Activated CD8-positive, alpha-beta memory T cell treated with anti-CD3 and anti-CD28 coated beads, Interleukin-2, amount 50 U/mL, for 48 hours (primary cell): ENCODE data around the gene CPZ.
"Not testable (repeated sequence)": the region's sequence is repeated elsewhere in the genome, so short reads cannot be mapped to it uniquely, and the experiment has no call there.

Experiments used
- DNase-seq: peaks from one replicate; pipeline ENCODE4 v3.0.0-alpha.2; 2020

The CPZ gene

DNA sequence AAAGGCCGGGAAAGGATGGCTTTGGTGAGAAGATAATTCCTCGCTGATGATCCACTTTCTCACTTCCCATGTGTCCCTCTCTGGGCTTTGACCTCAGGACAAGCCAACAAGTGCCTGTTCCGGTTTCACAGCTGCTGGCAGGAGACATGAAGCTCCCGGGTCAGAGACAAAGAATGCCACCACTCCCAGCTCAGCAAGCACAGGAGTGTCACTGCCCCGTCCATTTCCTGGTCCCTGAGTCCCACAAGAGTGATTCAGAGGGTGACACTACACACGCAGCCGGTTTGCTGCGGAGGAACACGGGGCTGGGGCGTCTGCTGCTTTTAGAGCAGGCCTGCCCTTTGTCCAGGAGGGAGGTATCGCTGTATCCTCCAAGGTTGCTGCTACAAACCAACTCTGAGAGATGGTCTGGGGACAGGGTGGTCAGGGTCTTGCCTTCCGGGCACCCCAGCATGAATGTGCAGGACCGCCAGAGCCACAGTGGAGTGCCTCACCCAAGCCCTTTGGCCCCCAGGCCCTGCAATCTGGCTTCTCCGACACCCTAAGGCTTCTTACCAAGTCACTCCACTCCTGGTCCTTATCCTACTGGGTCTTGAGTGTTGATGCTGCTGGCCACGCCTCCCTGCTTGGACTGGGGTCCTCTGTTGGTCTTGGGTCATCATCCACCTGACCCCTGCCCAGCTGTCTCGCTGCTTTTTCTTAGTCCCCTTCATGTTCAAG is 49.5 kb downstream of the CPZ start:
- no peak for DNase-seq

DNA sequence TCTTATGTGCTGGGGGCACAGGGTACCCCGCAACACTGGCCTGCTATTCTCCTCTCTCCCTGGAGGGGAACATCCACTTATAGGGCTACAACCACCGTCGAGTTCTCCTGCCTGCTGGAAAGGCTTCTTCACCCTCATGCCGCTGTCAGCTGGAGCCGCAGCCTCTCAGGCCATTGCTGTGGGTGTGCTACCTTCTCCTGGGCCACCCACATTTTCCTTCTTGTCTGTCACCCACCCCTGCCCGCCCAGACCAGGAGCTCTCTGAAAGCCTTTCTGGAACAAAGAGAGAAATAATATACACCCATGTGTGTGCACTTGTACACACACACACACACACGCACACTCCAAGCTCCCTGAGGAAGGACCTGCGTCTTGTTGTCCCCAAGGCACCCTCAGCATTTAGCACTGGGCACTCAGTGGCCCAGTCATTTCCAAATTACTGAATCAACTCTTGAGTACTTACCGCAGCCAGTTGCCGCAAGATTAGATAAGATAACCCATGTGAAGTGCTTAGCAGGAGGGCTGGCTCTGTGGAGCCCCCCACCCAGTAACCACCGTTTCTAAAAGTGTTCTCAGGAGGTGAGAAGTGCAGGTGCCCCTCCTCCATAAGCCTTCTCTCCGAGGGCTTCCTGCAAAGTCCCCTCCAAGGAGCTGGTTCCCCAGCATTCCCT is 50.2 kb downstream of the CPZ start:
- no peak for DNase-seq

DNA sequence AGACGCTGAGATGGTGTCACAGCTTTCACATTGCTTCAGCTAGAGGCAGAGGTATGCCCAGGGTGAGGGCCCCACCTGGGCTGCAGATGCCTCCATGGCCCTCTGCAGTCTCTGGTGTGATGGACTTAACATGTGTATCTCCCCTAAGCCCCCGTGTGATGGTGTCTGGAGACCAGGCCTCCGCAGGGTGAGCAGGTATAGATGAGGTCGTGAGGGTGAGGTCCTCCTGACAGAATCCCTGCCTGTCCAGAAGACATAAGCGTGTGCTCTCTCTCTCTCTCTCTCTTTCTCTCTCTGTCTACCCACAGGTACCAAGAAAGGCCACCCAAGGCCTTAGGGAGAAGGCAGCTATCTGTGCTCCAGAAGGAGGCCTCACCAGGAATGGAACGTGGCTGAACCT is 50.9 kb downstream of the CPZ start:
- DNase-seq = peak; percentile 7

DNA sequence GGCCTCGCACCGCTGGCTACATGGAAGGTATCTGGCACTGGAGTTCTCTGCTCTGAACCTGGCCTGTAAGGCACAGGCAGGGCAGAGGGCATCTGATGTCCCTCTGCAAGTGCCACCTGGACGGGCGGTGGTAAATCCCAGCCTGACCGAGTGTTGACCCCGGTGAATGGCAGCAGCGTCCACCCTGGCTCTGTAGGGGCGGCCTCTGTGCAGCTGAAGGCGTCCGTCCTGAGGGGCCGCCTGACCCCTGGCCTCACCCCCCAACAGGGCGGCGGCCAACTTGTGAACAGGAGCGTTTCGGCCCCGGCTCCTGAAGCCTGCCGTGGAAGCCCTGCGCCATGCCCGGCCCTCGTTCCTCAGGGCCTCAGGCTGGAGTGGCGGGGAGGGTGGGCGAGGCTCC is 51.4 kb downstream of the CPZ start:
- DNase-seq = no peak

DNA sequence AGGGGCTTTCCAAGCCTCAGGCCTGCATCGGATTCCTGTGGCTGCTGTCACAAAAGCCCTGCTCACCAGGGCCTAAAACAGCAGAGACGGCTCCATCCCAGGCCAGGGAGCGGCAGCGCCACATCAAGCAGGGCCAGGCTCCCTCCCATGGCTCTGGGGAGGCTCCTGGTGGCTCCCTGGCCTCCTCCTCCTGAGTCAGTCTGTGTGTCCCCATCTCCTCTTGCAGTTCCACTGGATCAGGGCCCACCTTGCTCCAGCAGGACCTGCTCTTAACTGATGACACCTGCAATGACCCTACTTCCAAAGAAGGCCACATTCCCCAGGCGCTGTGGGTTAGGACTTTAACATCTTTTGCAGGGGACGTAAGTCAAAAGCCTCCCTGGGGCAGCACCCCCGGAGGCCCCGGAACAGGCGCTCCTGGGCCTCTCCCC is 51.9 kb downstream of the CPZ start:
- DNase-seq = no peak

DNA sequence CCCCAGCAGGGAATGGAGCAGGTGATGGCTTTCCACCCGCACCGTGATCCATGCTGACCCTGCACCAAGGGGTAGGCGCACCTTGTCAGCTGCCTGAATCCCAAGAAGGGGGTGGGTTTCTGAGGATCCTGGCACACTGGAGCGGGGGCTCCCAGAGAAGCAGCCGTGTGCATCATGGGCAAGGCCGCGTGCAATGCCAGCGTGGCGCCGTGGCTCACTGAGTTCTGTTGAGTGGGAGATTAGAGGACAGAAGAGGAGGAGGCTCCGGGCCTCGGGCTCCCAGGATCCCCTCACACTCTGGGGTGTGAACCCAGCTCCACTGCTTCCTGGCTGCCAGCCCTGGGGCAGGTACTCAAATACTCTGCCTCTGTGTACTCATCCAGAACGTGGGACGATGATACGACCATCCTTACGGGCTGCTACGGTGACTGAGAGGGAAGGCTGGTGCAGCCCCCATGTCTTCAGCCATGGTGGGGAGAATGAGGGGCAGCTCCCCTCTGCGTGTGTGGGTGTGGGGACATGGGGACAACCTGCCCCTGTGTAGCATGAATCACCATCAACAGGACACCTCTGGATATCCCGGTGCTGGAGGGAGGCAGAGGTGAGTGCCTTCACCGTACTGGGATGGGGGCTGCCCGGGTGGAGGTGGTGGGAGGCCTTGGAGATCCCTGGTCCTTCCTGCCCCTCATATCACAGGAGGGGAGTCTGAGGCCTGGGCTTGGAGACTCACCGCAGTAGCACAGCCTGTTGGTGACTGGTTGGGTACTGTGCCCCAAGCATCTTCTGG is 52.6 kb downstream of the CPZ start:
- DNase-seq = no peak

DNA sequence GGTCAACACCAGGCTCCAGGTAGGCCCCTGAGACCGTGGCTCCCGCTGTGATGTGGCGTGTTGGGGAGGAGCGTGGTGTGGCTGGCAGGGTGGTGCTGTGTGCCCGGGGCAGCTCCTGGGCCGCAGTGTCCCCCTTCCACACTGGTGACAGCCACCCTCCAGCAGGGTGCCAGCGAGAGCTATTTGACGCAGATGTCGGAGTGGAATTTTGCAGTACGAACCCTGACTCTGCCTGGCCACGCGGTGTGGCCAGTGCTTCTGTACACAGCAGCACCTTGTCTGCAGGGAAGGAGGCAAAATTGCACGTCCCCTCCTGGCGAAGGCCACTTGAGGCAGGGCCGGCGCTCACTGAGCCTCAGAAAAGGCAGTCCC is 53.2 kb downstream of the CPZ start:
- no peak for DNase-seq

DNA sequence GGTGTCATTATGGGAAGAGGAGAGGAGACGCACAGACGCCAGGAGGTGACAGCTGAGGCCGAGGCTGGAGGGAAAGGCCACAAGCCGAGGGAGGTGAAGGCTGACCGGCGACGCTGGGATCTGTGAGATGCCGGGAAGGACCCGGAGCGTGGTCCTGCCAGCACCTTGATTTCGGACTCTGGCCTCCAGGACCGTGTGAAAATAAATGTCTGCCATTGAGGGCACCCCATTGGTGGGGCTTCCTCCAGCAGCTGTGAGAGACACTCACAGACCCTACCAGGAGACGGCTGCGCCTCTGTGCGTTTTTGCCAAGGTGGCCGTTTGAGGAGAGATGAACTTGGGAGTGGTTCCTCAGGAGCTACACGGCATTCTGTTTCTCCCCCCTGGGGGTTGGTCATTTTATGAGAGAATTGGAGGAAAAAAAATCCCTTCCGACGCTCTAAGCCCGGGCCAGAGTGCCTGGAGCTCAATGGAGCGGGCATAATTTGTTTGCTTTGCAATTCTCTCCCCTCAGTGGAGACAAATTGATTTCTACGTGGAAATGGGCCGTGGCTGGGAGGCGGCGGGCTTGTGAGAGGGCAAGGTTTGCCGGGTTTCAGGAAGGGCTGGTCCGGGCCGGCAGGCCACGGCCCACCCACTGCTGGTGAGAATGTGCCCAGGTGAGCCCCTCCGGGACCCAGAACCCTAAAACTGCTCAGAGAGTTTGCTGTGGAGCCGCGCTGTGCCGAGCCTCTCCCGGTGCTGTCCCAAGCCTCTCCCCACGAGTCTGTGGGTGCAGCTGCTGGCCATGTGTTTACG is 53.9 kb downstream of the CPZ start:
- DNase-seq = no peak

DNA sequence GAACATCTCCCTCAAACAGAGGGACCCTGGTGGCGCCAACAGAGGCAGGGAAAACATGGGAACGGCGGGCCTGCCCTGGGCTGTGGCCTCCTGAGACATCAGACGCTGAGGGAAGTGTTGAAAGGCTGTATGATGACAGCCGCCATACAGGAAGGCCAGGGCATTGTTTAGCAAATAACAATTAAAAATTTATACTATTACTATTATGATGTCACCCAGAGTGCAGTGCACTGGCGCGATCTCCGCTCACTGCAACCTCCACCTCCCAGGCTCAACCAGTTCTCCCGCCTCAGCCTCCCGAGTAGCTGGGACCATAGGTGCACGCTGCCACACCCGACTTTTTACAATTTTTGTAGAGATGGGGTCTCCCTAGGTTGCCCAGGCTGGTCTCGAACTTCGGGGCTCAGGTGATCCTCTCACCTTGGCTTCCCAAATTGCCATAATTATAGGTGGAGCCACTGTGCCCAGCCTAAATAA is 54.6 kb downstream of the CPZ start:
- DNase-seq = no peak

DNA sequence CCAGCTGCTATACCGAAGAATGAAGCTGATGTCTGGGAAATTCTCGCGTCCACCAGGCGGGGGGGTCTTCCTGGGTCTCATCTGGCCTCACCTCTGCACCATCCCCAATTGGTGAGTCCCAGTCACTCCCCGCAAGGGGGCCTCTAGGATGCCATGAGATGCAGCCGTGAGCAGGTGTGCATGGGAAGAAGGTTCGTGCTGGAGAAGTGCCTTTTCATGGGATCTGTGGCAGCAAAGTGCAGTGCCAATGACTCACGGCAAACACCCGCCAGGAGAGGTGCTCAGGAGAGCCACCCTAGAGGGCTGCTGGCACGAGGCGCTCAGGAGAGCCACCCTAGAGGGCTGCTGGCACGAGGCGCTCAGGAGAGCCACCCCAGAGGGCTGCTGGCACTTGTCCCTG is 55.1 kb downstream of the CPZ start:
- no peak for DNase-seq

DNA sequence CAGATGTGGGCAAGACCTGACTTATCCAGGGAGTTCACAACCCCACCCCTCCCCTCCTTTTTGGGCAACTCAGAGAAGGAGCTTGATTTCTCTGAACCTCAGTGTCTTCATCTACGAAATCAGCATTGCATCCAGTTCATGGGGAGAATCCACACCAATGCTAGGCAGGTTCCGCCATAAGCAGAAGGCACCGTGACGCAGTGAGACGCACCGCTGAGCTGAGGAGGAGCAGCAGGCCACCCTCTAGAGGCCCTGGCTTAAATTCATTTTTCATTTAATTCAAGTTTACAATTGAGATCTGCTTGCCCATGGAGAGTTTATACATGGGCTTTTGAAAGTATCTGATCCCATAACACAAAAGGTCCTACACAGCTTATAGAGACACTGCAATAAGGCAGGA is 55.7 kb downstream of the CPZ start:
- DNase-seq = no peak

DNA sequence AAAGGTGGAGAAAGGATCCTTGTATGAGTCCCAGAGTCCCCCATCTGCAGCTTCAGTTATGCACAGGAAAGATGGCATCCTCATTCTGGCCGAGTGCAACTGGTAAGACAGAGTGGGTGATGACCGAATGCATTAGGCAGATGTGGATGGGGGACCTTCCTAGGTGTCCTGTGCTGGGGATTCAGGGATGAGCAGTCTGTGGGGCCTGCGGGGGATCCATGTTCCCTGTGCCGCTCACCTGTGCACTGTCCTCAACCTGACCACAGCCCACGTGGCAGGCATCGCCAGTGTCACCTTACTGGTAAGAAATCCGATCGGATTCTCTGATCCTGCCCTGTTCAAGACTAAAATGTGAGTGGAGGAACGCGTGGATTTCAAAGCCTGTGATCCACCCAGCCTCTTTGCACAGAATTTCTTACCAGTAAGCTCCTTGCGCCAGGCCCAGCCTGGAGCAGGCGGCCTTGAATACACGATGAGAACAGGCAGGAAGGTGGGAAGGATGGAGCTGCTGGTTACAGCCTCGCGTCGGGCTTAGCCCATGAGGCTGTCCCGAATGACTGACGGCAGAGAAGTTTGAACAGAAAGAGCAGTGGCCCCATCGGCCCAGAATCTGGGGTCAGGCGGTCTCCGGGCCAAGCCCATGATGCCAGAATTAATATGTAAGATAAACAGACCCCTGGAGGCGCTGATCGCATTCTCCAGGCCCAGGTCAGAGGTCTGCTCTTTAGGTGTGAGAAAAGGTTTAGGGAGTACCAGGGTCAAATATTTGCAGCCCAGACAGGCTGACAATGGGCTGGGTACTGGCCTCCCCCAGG is 56.5 kb downstream of the CPZ start:
- DNase-seq = no peak

DNA sequence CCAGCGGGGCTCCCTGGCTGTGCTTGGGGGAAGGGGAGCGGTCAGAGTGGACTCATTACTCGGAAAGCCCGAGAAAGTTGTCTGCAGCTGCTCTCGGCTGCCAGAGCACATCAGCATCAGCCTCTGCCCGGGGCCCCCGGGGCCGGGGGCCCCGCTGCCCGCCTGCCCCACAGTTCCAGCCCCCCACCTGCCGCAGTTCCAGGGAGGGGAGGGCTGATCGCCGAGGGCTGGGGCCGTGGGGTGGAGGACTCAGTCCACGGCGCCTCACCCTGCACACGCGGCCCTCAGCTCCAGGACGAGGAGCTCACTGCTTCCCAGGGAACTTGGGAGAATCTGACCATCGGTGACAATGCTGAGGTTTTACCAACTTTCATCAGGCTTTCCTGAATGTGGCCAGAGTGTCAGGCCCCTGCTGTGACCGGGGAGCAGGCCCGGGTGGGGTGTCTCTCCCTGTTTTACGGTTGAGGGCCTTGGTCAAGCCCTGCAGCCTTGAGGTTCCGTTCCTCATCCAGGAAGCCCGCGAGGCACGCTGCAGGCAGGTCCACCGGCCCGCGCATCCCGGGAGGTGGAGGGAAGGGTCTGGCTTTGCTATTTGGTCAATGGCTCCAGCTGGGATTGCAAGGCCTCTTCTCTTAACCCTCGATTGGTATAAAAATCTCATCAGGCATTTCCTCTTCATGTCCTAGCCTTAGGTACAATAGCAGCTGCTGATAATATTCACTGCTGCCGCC is 57.2 kb downstream of the CPZ start:
- no peak for DNase-seq

DNA sequence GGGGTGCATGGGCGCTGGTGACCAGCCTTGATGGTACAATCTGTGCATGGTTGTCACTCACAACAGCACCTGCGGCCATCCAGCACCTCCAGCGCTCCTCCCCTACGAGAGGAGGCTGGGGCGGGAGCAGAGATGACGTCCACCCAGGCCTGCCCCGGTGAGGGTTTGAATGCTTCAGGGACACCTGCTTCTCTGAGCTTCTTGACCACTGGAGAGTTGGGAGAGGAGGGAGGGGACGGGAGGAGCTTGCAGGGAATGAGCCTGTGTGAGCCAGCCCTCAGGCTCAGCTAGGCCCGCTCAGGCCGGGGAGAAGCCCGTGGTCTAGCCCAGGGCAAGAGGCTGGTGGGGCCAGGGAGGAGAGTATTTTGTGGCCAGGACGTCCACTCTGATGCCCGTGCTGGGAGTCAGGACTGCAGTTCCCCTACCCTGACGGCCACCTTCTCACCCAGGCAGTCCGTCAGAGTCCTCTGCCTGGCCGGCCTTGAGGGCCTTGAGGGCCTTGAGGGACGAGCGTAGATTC is 59.2 kb downstream of the CPZ start:
- DNase-seq = no peak

DNA sequence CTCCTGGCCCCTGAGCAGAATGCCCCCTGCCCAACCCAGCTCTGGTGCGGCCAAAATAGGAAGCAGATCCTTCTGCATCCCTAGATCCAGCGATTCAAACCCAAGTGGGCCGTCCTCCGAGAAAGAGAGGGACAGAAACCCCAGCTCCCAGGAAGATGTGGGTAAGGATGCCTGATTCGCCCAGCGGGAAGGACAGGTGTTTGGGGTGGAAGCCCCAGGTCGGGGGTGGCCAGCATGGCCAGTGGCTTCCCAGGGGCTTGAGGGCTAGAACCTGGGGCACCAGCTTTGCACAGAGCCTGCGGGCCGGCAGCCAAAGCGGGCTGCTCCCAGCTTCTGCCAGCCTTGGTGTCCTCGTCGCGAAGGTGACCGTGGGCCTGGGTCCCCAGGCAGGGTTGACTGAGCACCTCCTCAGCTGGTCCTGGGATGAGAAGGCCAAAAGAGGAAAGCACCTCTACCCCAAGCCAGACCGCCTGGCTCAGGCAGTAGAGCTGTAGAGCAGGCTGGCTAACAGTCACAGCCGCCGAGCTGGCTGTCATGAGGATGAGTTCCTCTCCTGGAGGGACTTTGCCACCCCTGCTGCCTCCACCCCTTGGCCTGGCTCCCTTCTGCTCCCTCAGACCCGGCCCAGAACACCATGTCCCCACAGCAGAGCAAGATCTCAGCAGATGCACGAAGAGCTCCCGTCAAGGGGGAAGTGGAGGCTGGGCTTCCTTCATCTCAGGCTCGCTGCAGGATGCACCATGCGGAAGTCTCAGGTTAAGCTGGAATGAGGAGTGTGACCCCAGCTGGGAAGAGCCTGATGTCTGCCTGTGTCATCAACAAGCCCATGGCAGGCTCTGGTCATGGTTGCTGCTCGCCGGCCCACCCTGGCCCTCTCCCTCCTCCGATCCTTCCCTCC is 59.9 kb downstream of the CPZ start:
- DNase-seq = no peak

DNA sequence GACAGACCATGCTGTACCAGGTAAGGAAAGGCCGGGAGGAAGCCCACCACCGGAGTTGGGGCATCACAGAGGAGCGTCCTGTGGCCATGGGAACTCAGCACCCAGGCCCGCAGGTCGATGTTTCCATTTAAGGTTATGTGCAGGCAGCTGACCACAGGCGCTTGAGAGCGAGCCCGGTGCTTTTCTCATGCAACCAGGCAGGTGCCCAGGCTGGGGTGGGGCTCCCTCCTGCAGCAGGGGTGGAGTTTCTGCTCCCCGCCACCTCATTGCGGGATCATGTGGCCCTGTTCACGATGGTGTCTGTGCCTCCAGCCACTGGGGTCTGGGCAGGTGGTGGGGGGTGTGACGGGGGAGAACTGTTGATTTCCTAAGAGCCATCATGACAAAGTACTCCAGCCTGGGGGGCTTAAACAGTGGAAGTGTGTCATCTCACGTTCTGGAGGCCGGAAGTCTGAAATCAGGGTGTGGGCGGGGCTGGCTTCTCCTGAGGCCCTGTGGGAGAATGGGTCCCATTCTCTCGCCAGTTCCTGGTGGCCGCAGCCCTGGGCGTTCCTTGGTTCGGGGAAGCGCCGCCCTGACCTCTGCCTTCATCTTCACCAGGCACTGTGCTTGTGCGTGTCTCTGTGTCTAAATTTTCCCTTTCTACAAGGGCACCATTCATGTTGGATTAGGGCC is 60.9 kb downstream of the CPZ start:
- no peak for DNase-seq

DNA sequence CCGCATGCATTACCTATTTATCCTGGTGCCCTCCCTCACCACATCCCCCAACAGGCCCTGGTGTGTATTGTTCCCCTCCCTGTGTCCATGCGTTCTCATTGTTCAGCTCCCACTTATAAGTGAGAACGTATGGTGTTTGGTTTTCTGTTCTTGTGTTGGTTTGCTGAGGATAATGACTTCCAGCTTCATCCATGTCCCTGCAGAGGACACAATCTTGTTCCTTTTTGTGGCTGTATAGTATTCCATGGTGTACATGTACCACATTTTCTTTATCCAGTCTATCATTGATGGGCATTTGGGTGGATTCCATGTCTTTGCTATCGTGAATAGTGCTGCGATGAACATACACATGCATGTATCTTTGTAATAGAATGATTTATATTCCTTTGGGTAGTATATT is 61.6 kb downstream of the CPZ start:
- DNase-seq = not testable (repeated sequence)

DNA sequence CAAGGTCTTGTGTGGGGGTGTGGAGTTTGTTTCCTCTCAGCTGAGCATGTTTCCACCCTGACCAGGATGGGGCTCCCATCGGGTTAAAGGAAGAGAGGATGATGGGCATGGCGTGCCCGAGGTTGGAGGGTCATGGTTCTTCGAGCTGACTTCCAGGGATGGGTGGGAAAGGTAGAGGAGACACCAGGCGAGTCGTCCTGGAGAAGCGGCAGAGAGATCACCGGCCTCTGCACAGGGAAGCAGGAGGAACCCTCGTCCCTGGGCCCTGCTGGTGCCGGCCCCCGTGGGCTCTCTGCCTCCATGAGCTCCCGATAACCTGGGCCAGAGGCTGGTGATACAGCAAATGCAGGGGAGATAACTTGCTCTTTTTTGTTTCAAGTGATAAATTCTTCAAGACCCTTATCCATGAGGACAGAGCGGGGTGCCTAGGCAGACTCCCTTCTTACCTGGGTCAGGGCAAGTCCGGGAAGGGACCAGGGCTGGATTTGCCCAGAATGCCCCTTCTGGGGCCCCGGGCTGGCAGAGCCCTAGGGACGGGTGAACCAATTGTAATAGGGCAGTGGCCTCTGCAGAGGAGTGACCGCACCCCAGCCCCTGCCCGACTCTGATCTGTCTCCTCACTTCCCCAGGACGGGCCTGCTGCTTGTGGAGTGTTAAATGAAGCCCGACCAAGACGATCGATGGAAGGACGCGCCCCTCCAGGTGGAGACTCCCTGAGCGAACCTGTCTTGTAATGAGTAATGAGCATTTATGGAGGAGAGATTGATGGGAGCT is 63.0 kb downstream of the CPZ start:
- no peak for DNase-seq

DNA sequence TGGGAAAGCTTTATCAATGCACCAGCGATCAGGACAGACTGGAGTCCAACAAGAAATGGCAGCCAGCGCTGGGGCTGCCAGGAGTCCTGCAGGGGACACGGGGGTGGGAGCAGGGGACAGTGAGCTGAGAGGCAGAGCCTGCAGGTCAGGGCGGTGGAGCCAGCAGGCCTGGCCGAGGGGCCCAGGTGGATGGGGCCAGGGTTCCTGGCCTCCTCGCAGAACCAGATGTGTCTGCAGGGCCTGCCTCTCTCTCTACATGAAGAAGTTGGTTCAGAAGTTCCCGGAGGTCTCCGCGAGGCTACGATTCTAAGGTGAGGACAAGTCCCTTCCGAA is 63.6 kb downstream of the CPZ start:
- no peak for DNase-seq
